GM18505 (cell line): Measurements from ENCODE around the gene NGF.

Experiments
- ATAC-seq: cut with Tn5 transposase; IDR thresholded peaks from one replicate; pipeline ENCODE4 v1.9.1; 2021; ENCODE audit not compliant: unreplicated experiment
- POLR2A ChIP-seq: IDR thresholded peaks from 4 replicates; pipeline ENCODE4 v1.6.1; 2011; ENCODE audit warnings: borderline replicate concordance; ENCODE audit not compliant: insufficient read depth, insufficient read length; ENCODE audit errors: extremely low read depth

Gene NGF

GRCh38 chr1:115238336-115239147, 99.5 kb downstream of the NGF start:
- TF ChIP-seq POLR2A: no peak
- ATAC-seq: no peak

- no peak for TF ChIP-seq POLR2A
- no peak for ATAC-seq
These were observed 100.5 kb downstream of the NGF start for GRCh38 chr1:115237507-115237906.

GRCh38 chr1:115237023-115237422, 101.0 kb downstream of the NGF start:
- ATAC-seq: no peak
- TF ChIP-seq POLR2A: no peak
